T-helper 2 cell treated with Interferon-gamma antibody and Interleukin-4, amounts not matched to agents 5 μg/mL and 100 μg/mL, for 36 hours (primary cell): ENCODE data around the gene PLEKHG1.

Experiments
- DNase-seq: peaks from one replicate; pipeline ENCODE4 v3.0.0; 2021; ENCODE audit warnings: low spot score
- H3K27ac Mint-ChIP-seq: one replicate; pipeline ENCODE4 v1.8.0; 2021; ENCODE audit warnings: mild to moderate bottlenecking, mixed read lengths
- H3K27me3 Mint-ChIP-seq: one replicate; pipeline ENCODE4 v1.8.0; 2021; ENCODE audit warnings: low read depth, mixed read lengths
- H3K36me3 Mint-ChIP-seq: one replicate; pipeline ENCODE4 v1.8.0; 2021; ENCODE audit warnings: low read depth, mixed read lengths
- H3K4me1 Mint-ChIP-seq: one replicate; pipeline ENCODE4 v1.8.0; 2021; ENCODE audit warnings: low read depth, mixed read lengths
- H3K4me3 Mint-ChIP-seq: one replicate; pipeline ENCODE4 v1.8.0; 2022; ENCODE audit warnings: mild to moderate bottlenecking, moderate library complexity, mixed read lengths
- H3K9me3 Mint-ChIP-seq: one replicate; pipeline ENCODE4 v1.8.0; 2021; ENCODE audit warnings: mixed read lengths

PLEKHG1 gene

DNA sequence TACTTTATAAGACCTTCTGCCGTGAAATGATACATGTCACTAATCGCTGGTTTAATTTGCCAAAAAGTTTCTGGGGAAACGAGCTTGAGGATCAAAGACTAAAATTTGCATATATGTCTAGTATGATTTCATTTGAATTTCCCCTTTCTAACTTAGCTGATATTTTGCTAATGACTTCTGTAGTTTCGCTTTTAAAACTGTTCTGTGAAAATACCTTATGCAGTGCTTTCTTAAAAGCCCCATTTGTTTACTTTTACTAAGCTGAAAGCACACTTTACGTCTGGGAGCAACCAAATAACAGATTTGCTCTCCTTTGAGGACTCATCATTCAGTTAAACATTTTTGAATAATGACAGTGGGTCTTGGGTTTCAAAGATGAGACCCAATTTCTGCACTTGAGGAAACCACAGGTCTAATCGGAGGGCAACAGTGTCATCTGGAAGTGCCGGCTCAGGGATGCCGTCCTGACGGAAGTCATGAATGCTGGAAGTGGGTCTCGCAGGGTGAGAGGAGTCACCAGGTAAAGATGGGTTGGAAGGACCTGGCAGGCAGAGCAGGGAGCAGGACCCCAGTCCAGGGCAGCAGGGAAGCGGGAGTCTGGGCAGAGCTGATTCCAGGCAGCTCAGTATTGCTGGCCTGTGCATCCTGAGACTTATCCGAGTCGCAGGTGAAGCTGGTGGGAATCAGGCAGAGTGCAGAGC lies 33.2 kb downstream of the PLEKHG1 start:
- H3K9me3 Mint-ChIP-seq = no peaks in the 10 kb centered on the region
- no peak for DNase-seq
- no peak overlapping the region for H3K27ac Mint-ChIP-seq
- peaks cover 39% of the 10 kb centered on the region for H3K27me3 Mint-ChIP-seq
- H3K4me3 Mint-ChIP-seq = peak overlapping the region; percentile 4
- H3K36me3 Mint-ChIP-seq = no peaks in the 10 kb centered on the region
- H3K4me1 Mint-ChIP-seq = peaks cover 3% of the 10 kb centered on the region

DNA sequence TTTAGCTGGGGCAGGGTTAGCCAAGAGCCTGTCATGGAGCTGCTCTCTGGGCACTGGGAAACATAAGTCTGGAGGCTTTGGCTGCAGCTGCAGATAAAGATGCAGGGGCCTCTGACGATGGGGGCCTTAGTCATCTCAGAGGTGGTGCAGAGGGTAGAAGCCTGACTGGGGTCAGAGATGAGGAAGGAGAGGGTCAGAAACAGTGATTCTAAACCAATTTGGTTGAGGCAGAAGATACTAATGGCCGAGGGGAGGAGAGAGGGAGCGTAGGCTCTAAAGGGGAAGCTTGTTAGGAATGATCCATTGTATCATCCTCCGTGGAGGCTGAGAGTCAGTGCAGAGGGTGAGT lies 33.8 kb downstream of the PLEKHG1 start:
- no peak overlapping the region for H3K27ac Mint-ChIP-seq
- peaks cover 3% of the 10 kb centered on the region for H3K4me1 Mint-ChIP-seq
- H3K27me3 Mint-ChIP-seq = peaks cover 35% of the 10 kb centered on the region
- DNase-seq = no peak
- H3K4me3 Mint-ChIP-seq = no peak overlapping the region
- H3K36me3 Mint-ChIP-seq = no peaks in the 10 kb centered on the region
- H3K9me3 Mint-ChIP-seq = no peaks in the 10 kb centered on the region

DNA sequence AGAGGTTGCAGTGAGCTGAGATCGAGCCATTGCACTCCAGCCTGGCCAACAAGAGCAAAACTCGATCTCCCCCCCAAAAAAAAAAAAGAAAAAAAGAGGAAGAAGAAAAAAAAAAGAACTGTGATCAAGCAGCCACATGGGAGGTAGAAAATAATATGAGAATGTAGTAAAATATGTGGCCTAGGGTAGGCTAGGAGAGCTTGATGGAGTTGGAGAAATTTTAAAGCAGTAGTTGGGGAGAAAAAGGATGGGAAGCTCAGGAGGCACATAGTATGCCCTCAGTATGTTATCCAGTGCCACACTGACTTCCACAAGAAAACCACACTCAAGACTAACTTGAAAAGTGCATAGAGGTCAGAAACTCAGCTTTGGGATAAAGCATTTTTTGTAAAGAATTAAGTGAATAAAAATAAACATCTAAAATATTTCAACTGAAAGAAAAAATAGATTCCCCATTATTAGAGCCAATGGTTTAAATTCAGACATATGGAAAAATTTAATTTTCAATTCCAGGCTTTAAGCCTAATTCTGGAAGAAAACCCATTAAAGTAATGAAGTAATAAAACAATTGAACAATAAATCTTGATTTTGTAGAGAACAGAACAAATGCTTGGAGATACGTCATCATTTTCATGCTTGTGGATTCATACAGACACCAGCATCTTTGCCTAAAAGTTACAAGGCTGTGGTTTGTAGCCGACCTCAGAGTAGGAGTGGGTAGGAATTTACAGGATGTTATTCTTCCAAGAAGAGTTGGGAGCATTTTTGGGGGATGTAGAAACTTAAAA lies 34.7 kb downstream of the PLEKHG1 start:
- no peak overlapping the region for H3K27ac Mint-ChIP-seq
- no peaks in the 10 kb centered on the region for H3K9me3 Mint-ChIP-seq
- no peak overlapping the region for H3K4me3 Mint-ChIP-seq
- no peak for DNase-seq
- peaks cover 30% of the 10 kb centered on the region for H3K27me3 Mint-ChIP-seq
- H3K36me3 Mint-ChIP-seq = no peaks in the 10 kb centered on the region
- peaks cover 3% of the 10 kb centered on the region for H3K4me1 Mint-ChIP-seq

DNA sequence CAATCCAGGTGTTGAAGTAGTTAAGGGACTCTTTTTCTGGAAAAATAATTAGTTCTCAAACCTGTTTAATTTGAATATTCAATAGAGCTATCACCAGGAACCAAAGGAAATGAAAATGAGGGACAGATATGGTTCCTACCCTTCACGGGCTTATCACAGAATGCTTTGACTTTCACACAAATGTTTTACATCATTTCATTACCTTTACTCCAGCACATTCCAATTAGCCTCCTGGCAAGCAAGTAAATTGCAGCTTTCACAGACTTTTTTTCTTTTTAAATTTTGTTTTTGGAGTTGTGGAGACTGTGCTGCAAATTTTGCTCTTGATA lies 35.2 kb downstream of the PLEKHG1 start:
- no peak overlapping the region for H3K27ac Mint-ChIP-seq
- H3K4me1 Mint-ChIP-seq = peaks cover 3% of the 10 kb centered on the region
- no peak for DNase-seq
- H3K27me3 Mint-ChIP-seq = peaks cover 29% of the 10 kb centered on the region
- H3K4me3 Mint-ChIP-seq = no peak overlapping the region
- no peaks in the 10 kb centered on the region for H3K36me3 Mint-ChIP-seq
- H3K9me3 Mint-ChIP-seq = no peaks in the 10 kb centered on the region

DNA sequence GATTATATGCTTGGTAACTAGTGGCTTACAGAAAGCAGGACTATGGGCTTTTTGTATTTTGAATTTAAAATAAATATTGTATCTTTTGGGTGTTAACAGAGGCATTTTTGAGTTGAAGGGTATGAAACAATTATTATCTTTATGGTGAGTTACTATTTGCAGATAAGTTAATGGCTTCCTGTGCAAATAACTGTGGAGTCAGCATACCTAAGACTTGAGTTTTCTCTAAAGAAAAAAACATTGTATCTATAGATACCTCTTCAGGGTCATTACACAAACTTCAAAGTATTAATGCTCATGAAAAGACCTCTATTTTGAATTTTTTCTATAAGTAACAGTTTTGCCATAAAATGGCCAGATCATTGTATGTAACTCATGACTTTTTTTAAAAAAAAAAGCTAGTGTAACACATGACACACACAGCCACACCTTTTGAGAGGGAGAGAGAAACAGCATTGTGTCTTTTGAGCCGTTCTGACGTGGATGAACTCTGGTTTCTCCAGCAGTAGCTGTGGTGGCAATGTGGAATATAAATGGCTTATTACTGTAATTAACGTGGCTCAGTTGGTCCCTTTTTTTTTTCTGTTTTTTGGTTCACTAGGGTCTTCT lies 36.3 kb downstream of the PLEKHG1 start:
- Mint-ChIP-seq H3K27me3 (peaks cover 25% of the 10 kb centered on the region), H3K4me1 (peaks cover 3% of the 10 kb centered on the region), H3K36me3 (no peaks in the 10 kb centered on the region), H3K9me3 (no peaks in the 10 kb centered on the region), H3K4me3 (no peak overlapping the region), H3K27ac (no peak overlapping the region)
- no peak for DNase-seq

DNA sequence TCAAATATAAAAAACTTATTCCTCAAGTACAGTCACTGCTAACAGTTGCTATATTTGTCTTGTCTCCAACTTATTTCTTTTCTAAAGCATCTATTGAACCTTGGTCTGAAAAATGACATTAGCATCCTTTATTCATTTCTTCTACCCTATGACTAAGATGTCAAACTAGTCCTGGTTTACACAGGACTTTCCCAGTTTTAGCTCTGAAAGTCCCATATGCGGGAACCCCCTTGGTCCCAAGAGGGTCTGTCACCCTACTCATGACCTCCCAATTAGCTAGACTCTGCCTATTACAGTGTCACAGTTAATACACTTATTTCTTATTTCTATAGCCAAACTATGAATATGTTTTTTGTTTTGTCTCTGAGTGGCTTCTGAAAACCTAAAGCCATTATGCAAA lies 37.1 kb downstream of the PLEKHG1 start:
- H3K9me3 Mint-ChIP-seq = no peaks in the 10 kb centered on the region
- H3K4me3 Mint-ChIP-seq = no peak overlapping the region
- peaks cover 23% of the 10 kb centered on the region for H3K27me3 Mint-ChIP-seq
- DNase-seq = no peak
- no peak overlapping the region for H3K27ac Mint-ChIP-seq
- H3K36me3 Mint-ChIP-seq = no peaks in the 10 kb centered on the region
- peaks cover 5% of the 10 kb centered on the region for H3K4me1 Mint-ChIP-seq

DNA sequence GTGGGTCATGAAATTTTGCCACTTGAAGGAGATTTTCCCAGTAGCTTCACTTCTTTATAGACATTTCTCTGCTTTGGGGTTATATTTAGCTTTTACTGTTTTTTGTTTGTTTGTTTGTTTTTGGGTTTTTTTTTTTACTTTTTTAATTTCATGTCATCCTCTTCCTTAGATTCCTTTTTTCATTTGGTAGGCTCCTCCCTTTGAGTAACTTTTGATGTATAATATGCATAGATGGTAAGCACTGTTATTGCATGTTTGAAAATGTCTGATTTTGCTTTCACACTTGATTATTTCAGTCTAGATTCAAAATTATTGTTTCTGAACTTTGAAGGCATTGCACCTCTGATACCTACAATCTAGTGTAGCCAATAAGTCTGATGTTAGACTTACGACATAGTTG lies 37.6 kb downstream of the PLEKHG1 start:
- peaks cover 5% of the 10 kb centered on the region for H3K4me1 Mint-ChIP-seq
- H3K36me3 Mint-ChIP-seq = no peaks in the 10 kb centered on the region
- H3K27ac Mint-ChIP-seq = no peak overlapping the region
- H3K9me3 Mint-ChIP-seq = no peaks in the 10 kb centered on the region
- peaks cover 18% of the 10 kb centered on the region for H3K27me3 Mint-ChIP-seq
- DNase-seq = no peak
- no peak overlapping the region for H3K4me3 Mint-ChIP-seq

DNA sequence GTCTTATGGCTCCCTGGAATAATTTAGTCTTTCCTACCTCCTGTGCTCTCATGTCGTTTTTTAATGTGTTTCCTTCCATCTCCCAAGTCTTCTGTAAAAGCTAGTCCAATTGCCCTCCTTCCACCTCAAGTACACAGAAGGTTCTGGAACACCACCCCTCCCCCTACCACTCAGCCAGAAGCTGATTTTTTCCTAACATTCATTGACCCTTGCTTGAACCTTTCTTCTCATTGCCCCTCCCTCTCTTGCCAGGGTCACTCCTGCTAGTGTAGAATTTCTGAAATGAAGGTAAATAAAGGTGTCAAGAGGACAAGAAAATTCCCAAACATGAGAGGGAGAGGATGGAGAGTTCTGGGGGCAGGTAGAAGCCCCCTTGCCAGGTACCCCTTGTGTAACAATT lies 38.6 kb downstream of the PLEKHG1 start:
- H3K36me3 Mint-ChIP-seq = no peaks in the 10 kb centered on the region
- peaks cover 2% of the 10 kb centered on the region for H3K4me1 Mint-ChIP-seq
- no peak overlapping the region for H3K27ac Mint-ChIP-seq
- H3K9me3 Mint-ChIP-seq = no peaks in the 10 kb centered on the region
- no peak for DNase-seq
- H3K4me3 Mint-ChIP-seq = no peak overlapping the region
- peaks cover 14% of the 10 kb centered on the region for H3K27me3 Mint-ChIP-seq

DNA sequence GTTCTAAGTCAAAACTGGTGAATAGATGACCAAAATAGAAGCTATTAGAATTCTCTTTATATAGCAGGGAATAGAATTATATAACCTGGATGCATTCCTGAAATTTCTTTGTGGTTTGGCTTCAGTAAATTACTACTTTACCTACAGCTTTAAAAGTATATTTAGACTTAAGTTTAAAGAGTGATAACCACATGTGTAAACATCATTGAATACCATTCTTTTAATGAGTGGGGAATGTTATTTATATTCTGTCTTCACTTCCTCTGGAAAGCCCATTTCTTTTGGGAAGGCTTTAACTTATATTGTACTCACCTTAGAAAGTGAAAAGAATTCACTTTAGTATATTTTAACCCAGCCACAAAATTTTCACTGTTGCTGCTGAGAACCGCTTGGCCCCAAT lies 39.1 kb downstream of the PLEKHG1 start:
- H3K4me1 Mint-ChIP-seq = peaks cover 2% of the 10 kb centered on the region
- DNase-seq = no peak
- peaks cover 12% of the 10 kb centered on the region for H3K27me3 Mint-ChIP-seq
- H3K36me3 Mint-ChIP-seq = no peaks in the 10 kb centered on the region
- no peak overlapping the region for H3K27ac Mint-ChIP-seq
- H3K4me3 Mint-ChIP-seq = no peak overlapping the region
- H3K9me3 Mint-ChIP-seq = no peaks in the 10 kb centered on the region

DNA sequence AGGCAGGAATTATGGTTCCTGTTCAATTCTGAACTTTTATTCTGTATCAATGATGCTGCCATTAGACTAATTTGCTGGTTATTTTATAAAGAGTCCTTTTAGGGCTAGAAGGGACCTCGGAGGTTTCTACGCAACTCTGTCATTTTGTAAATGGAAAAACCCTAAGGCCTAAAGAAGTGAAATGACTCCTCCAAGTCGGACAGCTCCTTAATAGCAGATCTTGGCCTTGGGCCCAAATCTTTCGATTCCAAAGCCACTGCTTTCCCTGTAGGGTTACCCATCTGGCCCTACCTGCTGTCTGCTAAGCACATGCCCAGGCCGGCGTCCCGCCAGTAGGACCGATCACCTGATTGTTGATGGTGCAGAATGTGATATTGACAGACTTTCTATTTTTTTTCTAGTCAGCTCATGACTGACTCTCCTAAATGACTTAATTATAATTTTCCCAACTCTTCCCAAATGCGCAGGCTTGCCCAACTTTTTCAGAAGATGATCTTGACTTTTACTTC lies 40.2 kb downstream of the PLEKHG1 start:
- Mint-ChIP-seq H3K4me1 (peaks cover 2% of the 10 kb centered on the region), H3K27ac (no peak overlapping the region), H3K27me3 (peaks cover 17% of the 10 kb centered on the region), H3K36me3 (no peaks in the 10 kb centered on the region), H3K9me3 (no peaks in the 10 kb centered on the region), H3K4me3 (no peak overlapping the region)
- DNase-seq = no peak

DNA sequence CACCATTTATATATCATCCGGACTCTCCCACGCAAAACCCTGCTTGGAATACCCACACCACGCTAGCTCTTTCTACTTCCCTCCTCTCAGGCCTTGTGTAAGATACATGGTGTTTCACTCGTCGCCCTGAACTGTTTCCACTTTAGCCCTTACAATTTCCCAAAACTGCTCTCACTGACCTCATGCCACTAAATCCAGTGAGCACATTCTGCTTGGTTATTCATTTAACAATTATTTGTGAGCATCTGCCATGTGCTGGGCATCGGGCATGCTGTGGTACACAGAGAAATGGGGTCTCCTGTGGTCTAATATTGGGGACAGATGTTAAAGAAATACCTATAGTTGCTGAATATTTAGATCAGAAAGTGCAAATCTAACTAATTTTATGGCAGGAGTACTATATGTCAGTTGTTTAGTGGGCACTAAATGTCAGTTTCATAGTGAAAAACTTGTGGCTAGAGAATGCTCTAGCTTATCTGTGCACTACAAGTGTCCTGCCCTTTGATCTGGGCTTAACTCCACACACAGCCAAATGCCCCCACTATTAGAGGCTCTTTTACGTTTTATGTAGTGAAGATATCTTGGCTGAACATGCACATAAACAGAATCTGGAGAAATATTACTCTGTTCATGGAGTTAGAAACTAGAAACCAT lies 41.0 kb downstream of the PLEKHG1 start:
- Mint-ChIP-seq H3K4me1 (peaks cover 2% of the 10 kb centered on the region), H3K27me3 (peaks cover 23% of the 10 kb centered on the region), H3K36me3 (no peaks in the 10 kb centered on the region), H3K4me3 (no peak overlapping the region), H3K27ac (no peak overlapping the region), H3K9me3 (no peaks in the 10 kb centered on the region)
- DNase-seq = no peak

DNA sequence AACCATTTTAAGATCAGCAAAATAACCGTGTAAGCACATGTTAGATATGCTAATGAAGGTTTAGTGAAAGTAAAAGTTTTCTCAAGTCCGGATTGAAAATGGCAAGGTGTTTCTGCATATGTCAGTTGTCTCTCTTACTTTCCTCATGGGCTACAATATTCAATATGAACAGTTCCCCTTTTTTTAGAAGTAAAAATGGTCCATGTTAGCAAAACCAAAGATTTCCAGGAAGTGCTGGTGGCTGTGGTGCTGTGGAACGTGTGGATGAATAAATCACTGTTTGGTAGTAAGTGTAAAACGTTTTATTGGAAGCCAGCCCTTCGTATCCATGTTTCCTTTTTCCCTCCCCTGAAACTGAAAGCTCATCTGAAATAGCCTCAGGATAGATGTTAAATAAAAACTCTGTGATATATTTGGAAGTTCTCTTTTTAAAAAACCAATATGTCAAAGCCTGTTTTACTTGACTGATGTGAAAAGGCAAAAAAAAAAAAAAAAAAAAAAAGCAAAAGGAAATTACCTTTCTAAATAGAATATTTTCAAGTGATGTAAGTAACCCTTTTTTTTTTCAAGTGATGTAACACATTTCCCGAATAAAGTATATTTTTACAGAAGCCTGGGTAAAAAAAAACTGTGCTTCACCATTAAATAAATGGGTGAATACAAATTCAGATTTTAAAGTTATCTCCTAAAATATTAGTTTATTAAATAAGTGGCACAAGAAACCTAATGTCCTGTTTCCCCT lies 41.9 kb downstream of the PLEKHG1 start:
- Mint-ChIP-seq H3K27me3 (peaks cover 26% of the 10 kb centered on the region), H3K36me3 (no peaks in the 10 kb centered on the region), H3K4me3 (no peak overlapping the region), H3K9me3 (no peaks in the 10 kb centered on the region), H3K4me1 (peaks cover 2% of the 10 kb centered on the region), H3K27ac (no peak overlapping the region)
- no peak for DNase-seq

DNA sequence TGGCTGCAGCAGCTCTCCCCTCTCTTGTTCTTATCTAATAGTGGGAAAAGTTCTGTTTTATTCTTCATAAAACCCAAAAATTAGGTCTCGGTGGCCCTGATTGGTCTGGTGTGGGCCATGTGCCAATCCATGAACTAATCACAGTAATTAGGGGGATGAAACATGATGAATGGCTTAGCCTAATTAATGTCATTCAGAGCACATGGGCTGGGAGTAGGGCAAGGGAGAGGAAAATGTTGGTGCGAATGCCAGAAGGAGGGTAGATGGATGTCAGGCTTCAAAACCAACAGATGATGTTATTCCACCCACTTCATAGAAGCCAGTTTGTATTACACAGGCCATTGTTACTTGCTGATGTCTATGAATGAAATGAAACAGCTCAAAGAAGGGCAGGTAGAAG lies 46.5 kb downstream of the PLEKHG1 start:
- H3K27ac Mint-ChIP-seq = no peak overlapping the region
- DNase-seq = no peak
- H3K27me3 Mint-ChIP-seq = peaks cover 25% of the 10 kb centered on the region
- no peaks in the 10 kb centered on the region for H3K36me3 Mint-ChIP-seq
- peaks cover 2% of the 10 kb centered on the region for H3K4me1 Mint-ChIP-seq
- H3K4me3 Mint-ChIP-seq = no peak overlapping the region
- H3K9me3 Mint-ChIP-seq = no peaks in the 10 kb centered on the region
